H1 (cell line): ENCODE results near the gene CCDC157.

Source experiments
- BRCA1 ChIP-seq: IDR thresholded peaks from 2 replicates; pipeline ENCODE4 v1.6.1; 2012; ENCODE audit warnings: low read depth, low read length, improper control_type of control experiment
- CBX5 ChIP-seq: fragments of 300-800, 300-1000 bp; sonication (generic); IDR thresholded peaks from 2 replicates; pipeline ENCODE4 v1.7.1; 2016; ENCODE audit warnings: antibody characterized with exemption, low read length, low read depth
- CTCF ChIP-seq, 3 experiments: IDR thresholded peaks; 1 replicate in 2 of 3; 2 replicates in 1 of 3; pipeline versions ENCODE4 v1.5.1 to v1.6.1; 2011; ENCODE audit warnings: low read length in 3 of 3, mild to moderate bottlenecking in 3 of 3, inconsistent platforms in 2 of 3, low read depth in 1 of 3, moderate library complexity in 1 of 3; ENCODE audit not compliant: insufficient read depth in 1 of 3; ENCODE audit errors: control extremely low read depth in 1 of 3
- EGR1 ChIP-seq: IDR thresholded peaks from 2 replicates; pipeline ENCODE4 v1.6.1; 2011; ENCODE audit warnings: low read depth, low read length, borderline replicate concordance
- EZH2 ChIP-seq: fragments of 200-600 bp; sonication (generic); IDR thresholded peaks from 2 replicates; pipeline ENCODE4 v1.7.1; 2012; ENCODE audit warnings: low read depth, mild to moderate bottlenecking, moderate library complexity, low read length, inconsistent platforms; ENCODE audit not compliant: severe bottlenecking
- JUN ChIP-seq: IDR thresholded peaks from 2 replicates; pipeline ENCODE4 v1.6.1; 2011; ENCODE audit warnings: low read depth, mild to moderate bottlenecking, improper control_type of control experiment, low read length
- POLR2A ChIP-seq, 2 experiments: IDR thresholded peaks; 1 replicate in 1 of 2; 2 replicates in 1 of 2; pipeline ENCODE4 v1.6.1; 2011; ENCODE audit warnings: low read depth in 2 of 2, low read length in 2 of 2, mild to moderate bottlenecking in 2 of 2; ENCODE audit errors: control extremely low read depth in 1 of 2

DNA sequence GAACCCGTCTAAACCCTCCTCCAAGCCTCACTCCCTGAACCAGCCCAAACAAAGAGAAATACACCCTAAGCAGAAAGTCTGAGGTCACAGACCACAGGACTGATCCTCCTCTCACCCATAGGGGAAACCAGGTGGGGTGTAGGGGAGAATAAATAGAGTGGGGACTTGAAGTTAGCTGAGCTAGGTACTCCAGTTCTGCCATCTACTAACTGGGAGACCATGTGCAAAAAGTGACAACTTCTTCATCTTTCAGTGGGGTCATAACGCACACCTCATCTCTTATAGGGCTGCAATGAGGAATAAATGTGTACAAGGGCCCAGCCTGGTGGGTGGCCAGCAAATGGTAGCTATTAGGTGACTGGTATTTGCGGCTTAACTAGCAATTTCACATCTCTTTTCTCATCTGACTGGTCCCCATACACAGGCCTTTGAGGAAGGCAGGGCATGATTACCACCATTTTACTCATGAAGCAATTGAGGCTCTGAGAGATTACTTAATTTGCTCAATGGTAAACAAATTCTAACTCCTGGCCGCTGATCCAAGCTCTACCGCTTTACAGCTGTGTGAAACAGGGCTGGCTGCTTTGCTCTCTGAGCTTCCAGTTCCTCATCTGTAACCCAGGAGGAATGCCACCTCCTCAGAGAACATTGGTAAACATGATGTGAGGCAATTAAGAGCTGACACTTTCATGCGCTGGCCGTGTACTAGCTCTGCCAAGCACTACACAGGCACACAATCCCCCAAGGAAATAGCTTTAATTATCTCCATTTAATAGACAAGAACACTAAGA, 46.7 kb upstream of the CCDC157 start:
- TF ChIP-seq BRCA1 (no peak), EGR1 (no peak), EZH2 (no peak), JUN (no peak), CTCF (IDR thresholded peaks at IDR 0.05; ENCODE audit: control extremely low read depth in 1 of 3, insufficient read depth in 1 of 3, low read depth in 1 of 3, low read length in 3 of 3) (no peak), CBX5 (no peak), POLR2A (IDR thresholded peaks at IDR 0.05; ENCODE audit: control extremely low read depth in 1 of 2, low read depth in 2 of 2, low read length in 2 of 2) (no peak)
